Mesenteric fat pad (tissue), 1 donor: Measurements from ENCODE around the gene CDX1. TPM values are rescaled to one million over a fixed set of nuclear protein-coding genes. Genes with fewer than 3 reads are reported as not detected.

Source experiments
- DNase-seq: peaks from one replicate; pipeline ENCODE4 v3.0.0-alpha.2; 2020; ENCODE audit warnings: low spot score
- total RNA-seq: library from RNA; stranded (reverse); fragmentation: NEBNext Ultra II Directional; extraction: Animal tissue kit (Norgen Biotek cat#: 25700); gene quantifications from one replicate; pipeline ENCODE4 v1.2.1, GENCODE V29; 2021
- donor health status: DM: yes; HTN: yes; CAD: no.

Gene CDX1
- total RNA-seq, 1 donor from 2014 or later = 0.35 TPM

DNA sequence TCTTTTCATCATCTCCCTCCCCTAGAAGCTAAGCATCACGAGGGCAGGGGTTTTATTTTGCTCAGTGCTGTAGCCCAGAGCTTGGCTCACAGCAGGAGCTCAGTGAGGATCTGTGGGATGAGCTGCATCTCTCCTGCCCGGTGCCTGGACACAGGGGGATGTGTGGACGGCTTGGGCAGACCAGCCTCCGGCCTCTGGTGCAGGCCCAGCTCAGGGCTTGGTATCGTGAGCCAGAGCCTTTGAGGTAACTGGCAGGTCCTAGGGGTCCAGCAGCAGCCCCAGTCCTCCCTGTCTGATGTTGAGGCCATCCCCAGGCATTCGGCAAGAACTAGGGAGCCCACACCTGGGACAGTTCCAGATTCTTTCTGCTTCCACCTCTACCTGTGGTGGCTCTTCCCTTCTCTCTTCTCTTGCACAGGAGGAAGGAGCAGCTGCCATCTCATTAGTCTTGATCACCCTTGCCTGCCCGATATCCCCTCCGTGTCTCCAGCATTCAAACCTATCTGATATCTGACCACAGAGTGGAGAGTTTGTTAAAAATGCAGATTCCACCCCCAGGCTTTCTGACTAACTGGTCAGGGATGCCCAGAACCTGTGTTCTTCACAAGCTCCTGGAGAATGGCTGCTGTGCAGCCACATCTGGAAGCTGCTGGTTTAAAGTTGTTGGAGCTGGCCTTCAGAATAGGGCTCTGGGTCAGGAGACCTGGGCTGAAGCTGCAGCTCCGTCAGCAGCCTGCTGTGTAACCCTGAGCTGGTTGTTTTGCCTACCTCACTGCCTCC, 15.4 kb downstream of the CDX1 start:
- DNase-seq = no peak

DNA sequence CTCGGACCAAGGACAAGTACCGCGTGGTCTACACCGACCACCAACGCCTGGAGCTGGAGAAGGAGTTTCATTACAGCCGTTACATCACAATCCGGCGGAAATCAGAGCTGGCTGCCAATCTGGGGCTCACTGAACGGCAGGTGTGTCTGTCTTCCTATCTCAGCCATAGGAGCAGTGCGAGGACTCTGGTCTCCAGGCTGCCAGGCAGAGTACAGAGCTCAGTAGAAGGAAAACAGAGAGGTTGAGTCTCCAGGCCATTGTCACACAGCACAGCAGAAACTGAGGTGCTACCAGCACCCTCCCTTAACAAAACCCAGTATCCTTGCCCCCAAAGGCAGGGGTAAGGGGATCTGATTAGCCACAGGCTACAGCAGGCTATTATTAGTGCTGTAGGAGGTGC, 16.2 kb downstream of the CDX1 start:
- DNase-seq = no peak

DNA sequence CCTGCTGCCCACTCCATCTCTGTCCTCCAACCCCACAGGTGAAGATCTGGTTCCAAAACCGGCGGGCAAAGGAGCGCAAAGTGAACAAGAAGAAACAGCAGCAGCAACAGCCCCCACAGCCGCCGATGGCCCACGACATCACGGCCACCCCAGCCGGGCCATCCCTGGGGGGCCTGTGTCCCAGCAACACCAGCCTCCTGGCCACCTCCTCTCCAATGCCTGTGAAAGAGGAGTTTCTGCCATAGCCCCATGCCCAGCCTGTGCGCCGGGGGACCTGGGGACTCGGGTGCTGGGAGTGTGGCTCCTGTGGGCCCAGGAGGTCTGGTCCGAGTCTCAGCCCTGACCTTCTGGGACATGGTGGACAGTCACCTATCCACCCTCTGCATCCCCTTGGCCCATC, 16.9 kb downstream of the CDX1 start:
- no peak for DNase-seq

DNA sequence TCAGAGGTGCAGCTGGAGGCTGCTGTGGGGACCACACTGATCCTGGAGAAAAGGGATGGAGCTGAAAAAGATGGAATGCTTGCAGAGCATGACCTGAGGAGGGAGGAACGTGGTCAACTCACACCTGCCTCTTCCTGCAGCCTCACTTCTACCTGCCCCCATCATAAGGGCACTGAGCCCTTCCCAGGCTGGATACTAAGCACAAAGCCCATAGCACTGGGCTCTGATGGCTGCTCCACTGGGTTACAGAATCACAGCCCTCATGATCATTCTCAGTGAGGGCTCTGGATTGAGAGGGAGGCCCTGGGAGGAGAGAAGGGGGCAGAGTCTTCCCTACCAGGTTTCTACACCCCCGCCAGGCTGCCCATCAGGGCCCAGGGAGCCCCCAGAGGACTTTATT, 17.4 kb downstream of the CDX1 start:
- DNase-seq = no peak

DNA sequence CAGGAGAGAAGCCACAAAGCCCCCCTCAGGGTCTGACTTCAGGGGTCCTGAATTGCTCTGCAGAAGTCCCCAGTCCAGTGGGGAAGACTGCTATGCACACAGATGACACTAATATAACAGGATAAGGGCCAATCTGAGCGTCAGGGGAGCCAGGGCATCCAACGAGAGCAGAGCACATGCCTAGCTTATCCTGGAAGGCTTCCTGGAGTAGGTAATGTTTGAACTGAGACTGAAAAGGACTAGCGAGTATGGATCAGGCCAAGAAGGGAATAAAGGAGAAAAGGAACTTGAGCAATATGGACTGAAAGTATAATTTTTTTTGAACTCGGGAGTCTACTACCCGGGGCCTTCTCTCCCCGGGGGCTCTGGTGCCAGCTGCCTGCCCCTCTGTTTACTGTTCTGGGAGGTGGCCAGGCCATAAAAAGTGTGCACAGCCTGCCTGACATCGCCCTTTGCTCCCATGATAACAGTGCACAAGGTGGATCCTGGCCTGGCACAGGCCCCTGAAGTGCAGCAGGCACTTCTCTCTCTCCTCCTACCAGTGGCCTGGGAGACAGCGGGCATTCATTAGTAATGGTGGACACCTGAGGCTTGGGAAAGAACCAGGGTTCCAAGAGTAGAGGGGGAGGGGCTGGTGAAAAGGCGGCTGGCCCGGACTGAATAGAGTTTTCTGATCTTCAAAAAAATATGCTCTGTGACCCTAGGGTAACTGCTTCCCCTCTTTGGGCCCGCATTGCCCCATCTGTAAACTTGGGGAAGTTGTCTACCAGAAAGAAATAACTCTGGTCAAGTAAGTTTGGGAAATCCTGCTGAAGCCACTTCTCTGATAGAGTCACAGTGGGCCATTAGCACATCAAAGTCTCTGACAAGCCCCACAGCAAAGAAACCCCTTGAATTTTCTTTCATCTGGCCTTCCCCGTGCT, 18.7 kb downstream of the CDX1 start:
- no peak for DNase-seq

DNA sequence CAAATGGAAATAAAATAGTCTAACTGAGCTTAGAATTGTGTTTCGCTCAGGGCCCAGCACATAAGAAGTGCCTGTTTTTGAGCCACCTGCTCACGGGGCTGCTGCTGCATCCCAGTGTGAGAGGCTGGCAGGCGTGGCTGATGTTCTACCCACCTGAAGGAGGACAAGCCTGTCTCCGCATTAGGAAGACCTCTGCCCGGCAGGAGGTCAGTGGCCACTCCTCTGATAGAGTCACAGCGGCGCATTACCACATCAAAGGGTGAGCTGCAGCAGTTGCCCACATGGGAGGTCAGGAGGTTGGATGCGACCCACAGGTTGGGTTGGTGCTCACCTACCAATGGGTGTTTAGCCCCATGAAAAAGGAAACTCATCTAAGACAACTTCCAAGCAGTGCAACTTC, 19.6 kb downstream of the CDX1 start:
- DNase-seq = no peak

DNA sequence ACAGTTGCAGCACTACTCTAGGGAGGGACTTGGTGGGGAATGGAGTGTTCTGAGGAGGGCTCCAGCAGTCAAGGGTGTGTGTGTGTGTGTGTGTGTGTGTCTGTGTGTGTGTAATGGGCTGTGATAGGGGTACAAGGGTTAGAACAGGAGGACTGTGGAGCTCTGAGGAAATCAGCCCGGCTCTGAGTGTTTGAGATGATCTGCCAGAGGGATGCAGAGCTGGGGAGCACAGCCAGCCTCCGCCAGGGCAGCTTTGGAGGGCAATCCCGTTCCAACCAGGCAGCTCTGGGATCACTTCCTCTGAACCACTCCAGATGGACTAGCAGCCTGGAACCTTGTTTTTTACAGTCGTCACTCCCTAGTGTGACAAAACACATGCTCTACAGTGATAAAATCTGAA, 20.3 kb downstream of the CDX1 start:
- DNase-seq = no peak

DNA sequence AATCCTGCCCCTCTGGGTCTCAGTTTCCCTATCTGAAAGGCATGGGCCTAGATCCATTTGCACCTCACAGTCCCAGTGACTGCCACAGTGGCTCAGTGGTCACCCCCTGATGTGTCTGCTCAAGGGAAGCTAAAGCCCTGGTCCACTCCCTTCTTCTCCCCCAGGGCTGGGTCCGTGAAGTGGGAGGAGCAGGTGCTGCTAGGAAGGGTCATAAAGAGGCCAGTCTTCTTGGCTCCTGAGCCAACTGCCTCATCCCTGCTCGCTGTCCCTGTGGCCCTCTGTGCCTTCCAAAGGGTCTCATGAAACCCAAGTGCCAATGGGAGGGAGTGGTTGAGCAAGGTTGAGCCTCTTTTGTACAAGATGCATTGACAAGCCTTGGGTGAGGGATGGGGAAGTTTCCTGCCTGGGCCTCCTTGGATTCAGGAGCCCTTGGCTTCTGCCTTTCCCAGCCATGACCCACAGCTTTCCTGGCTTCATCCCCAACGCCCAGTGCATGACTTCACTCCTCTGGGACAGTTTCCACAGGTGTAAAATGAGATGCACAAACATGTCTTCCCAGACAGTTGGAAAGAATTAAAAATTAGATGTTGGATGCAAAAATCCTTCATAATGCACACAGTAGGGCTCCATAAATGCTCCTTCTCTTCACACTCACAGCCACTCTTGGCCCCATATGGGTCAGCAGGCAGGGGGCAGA, 21.7 kb downstream of the CDX1 start:
- DNase-seq = no peak

DNA sequence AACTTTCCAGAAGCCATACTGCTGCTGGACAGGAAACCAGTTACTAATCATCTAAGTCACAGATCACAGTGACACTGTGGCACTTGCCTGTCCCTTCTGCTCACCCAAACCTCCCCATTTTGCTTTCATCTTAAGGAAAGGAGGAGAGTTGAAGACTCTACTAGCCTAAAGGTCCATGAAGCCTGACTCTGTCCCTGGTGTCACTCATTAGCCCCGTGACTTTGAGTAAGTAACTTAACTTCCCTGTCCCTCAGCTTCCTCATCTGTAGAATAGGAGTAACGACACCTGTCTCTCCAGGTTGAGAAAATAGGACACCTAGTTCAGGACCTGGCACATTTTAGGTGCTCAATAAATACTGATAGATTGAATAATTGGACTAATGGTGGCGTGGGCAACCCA, 22.7 kb downstream of the CDX1 start:
- no peak for DNase-seq

DNA sequence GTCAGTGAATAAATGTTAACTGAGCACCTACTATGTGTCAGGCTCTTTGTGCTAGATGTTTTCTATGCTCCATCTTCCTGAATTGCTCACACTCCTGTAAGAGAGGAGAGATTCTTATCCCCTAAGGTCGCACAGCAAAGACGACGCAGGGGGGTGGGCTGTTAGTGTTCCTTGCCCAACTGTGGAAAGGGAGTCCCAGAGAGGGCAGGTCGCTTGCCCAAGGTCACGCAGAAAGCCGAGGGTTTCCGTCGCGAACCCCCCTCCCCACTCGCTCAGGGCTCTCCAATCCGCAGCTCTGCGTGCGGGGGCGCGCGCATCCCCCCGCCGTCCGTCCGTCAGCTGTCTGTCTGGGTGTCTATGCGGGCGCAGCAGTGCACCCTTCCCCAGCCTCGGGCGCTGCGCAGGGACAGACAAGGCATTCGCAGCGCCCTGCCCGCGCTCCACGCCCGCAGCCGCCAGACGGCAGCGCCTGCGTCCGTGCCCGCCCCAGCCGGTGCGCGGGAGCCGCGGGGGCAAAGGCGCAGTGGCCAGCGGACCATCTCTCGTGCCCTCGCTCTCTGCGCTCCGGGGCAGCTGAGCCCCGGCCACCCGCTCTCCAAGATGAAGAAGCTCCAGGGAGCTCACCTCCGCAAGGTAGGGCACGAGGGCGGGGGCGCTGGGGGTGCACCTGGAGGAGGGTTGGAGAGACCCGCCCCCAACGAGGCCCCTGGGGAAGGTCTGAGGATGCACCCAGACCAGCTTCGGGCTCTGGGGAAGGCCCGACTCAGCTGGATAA, 23.3 kb downstream of the CDX1 start, which contains the start of gene SLC6A7:
Gene SLC6A7, plus strand, starts transcription at position 335 of the 775 bp plus-strand sequence. Its CDS starts 266 bp downstream, at position 601.
- no peak for DNase-seq

DNA sequence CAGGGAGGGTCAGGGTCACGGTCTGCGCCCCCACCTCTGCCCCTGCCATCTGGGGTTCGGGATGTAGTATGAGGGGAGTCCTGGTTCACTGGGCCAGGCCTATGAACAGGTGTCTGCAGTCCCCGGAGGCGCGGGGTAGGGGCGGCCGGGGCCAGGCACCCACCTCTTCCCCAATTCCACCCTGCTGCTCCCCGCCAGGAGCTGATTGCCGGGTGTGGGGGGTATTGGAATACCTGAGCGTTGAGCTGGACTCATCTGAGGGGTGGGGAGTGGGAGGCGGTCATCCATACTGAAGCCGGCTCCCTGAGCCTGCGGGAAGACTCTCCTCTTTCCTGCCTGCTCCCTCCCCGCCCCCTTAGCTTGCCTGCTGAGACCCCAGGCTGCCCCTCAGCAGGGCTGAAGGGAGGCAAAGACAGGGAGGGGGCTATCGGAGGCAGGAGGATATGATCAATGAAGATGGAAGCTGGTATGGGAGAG, 24.0 kb downstream of the CDX1 start:
- DNase-seq = no peak

DNA sequence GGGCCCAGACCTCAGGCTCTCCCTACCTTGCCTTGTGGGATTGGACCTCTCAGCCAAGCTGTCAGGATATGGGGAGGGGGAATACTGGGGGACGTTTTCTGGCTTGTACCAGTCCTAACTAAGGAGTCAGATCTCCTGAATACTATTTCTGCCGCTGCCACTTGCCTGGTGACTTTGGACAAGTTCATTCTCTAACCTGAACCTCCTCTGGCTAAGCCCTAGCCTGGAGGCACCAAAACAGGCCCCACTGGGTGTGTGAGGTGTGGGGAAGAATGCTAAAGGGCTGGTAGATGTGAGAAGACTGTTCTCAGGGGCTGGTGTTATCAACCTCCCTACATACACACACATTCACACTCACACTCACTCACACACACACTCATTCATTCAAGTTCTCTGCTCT, 24.4 kb downstream of the CDX1 start:
- no peak for DNase-seq

DNA sequence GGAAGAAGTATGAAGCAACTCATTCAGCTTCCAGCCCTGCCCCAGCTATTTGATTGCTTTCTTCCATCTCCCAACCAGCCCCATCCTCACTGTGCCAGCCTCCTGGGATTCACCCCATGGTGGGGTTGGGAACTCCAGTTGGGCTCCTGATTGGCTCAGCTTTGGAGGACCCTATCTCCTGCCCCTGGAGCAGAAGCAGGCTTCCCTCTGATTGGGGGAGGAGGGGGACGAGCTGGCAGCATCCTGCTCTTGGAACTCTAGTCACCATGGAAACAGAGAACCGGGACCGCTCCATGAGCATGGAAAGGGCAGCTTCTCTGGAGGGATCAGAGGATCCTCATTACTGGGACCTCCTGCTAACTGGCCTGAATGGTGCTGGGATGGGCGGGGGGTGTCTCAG, 25.9 kb downstream of the CDX1 start:
- DNase-seq = no peak

DNA sequence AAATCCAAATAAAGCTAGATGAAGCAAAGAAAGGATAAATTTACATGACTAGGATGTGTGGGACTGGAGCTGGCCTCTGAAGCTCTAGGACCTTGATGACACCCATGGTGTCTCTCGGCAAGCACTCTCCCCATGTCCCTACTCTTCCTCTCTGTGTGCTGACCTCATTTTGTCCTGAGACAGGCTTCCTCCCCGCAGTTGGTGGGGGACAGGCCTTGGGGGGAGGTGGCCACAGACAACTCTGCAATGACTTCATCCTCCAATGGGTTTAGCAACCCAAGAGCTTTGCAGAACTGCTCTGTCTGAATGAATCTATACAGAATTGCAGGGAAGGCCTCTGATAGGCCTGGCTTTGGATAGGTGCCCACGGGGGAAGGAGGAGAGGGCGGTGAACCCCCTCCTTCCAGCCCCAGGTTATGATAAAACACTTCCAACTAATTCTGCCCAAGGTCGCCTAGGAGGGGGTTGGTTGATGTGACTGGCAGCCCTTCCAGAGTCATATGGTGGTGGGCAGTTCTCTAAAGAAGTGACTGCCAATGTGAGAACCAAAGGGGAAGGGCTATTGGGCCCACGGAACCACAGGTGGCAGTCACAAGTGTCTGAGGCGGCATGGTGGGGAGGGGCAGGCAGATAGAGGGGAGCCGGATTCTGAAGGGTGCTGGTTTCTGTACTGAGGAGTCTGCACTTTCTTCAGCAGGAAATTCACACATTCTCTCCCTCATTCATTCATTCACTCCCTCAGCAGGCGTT, 29.3 kb downstream of the CDX1 start:
- DNase-seq = no peak

DNA sequence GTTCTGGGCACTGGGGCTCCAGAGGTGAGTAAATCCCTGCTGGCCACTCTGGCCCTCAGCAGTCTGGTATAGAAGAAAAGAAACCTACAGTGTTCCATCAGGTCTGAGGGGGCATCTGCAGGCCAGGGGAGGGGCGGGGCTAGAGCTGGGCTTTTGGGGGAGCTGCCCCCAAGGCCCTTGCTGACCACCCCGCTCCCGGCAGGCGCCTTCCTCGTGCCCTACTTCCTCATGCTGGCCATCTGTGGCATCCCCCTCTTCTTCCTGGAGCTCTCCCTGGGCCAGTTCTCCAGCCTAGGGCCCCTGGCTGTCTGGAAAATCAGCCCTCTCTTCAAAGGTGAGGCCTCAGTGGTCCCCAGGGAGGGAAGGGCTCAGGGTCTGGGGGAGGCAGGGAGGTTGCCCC, 29.9 kb downstream of the CDX1 start:
- no peak for DNase-seq

DNA sequence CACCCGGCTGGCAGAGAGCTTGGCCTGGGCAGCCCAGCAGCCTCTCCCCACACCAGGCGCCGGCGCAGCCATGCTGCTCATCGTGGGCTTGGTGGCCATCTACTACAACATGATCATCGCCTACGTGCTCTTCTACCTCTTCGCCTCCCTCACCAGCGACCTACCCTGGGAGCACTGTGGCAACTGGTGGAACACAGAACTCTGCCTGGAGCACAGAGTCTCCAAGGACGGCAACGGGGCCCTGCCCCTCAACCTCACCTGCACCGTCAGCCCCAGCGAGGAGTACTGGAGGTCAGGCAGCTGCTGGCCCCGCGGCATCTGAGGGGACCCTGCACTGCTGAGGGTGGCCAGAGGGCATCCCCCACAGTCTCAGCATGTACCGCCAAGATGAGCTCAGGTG, 30.4 kb downstream of the CDX1 start:
- DNase-seq = no peak

DNA sequence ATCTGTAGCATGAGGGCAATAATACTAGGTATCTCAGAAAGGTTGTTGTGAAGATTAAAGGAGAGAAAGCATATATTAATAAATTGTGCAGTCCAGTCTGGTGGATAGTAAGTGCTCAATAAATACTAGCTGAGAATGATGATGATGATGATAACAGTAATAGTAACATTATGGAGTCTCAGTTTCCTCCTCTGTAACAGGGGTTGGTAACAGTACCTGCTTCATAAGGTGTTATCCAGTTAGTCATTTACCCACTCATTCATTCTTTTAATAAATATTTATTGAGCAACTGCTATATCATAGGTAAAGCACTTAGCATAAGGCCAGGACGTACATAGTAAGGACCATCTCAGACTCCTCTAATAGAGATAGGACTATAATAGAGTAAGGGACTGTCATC, 30.9 kb downstream of the CDX1 start:
- DNase-seq = no peak

DNA sequence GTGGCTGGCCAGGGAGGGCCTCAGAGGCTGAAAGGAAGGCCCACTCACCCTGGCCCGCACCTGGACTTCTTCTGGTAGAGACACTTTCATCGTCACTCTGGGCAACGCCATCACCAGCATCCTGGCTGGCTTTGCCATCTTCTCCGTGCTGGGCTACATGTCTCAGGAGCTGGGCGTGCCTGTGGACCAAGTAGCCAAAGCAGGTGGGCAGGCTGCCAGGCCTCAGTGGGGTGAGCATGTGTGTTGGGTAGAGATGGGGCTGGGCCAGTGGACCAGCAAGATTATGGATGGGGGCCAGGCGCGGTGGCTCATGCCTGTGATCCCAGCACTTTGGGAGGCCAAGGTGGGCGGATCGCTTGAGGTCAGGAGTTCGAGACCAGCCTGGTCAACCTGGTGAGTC, 35.9 kb downstream of the CDX1 start:
- no peak for DNase-seq

DNA sequence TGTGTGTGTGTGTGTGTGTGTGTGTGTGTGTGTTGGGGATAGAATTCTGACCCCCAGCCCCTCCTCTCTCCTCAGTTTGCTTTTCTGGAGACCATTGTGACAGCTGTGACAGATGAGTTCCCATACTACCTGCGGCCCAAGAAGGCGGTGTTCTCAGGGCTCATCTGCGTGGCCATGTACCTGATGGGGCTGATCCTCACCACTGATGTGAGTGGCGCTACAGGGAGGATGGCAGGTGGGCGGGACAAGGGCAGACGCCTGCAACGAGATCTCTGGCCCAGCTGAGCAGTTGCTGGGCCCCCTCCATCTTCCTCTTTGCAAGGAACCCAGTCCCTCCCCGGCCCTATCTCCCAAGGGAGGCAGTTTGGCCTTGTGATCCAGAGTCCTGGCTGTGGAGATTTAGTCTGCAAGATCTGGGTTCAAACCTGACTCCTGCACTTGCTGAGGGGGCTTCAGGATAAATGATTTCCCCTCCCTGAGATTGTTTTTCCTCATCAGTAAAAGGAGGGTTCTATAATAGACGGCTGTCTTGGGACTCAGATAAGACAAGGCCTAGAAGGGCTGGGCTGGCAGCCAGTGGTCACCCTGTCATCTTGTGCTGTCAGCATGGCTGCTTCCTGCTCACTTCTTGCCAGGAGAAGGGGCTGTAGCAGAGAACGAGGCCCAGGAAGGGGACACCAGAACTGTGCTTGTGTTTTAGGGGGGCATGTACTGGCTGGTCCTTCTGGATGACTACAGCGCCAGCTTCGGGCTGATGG, 37.4 kb downstream of the CDX1 start:
- no peak for DNase-seq
